ENCODE results near the gene ZSCAN16. TPM values are rescaled to one million over a fixed set of nuclear protein-coding genes. Genes with fewer than 3 reads are reported as not detected.

The ZSCAN16 gene
- total and polyA plus RNA-seq, 2 of the 13 experiments (the other 11 are each of a cell fraction or from before 2014, with no cell fraction given), result 5.7 to 12.7 TPM

DNA sequence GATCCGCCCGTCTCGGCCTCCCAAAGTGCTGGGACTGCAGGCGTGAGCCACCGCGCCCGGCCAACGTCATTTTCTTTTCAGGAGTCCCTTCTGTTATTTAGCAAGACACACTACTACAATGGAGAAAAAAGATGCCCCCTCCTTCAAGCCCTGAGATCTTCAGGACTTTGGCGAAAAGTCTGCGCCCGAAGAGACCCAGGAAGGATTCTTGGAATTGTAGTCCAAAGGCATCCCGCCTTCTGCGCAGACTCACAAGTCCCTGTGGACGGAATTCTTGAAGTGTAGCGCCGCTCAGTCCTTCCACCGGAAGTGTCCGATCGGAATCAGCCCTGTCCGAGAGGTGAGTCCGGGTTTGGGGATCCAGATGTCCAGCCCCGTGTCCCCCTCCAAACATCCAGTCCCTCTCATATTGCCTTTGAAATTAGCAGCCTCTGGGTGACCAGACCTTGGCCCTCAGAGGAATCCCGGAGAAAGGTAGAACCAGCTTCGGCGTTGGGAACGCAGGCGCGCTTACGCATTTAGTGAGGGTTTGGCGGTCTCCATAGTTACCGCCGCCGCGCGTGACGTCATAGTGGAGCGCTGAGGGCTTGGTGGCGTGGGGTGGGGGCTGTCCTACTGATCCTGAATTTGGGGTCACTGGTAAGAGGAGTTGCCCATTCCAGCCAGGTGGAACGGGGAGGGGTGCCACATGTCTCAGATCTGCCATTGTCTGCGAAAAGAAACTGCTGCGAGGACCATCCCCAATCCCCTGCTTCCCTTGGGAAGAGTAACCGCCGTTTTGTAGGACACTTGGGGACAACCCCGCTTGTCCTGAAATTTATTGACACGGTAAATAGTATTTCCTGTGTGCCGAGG, 43.6 kb upstream of the ZSCAN16 start (continued):
- TF ChIP-seq, protein P1, sequence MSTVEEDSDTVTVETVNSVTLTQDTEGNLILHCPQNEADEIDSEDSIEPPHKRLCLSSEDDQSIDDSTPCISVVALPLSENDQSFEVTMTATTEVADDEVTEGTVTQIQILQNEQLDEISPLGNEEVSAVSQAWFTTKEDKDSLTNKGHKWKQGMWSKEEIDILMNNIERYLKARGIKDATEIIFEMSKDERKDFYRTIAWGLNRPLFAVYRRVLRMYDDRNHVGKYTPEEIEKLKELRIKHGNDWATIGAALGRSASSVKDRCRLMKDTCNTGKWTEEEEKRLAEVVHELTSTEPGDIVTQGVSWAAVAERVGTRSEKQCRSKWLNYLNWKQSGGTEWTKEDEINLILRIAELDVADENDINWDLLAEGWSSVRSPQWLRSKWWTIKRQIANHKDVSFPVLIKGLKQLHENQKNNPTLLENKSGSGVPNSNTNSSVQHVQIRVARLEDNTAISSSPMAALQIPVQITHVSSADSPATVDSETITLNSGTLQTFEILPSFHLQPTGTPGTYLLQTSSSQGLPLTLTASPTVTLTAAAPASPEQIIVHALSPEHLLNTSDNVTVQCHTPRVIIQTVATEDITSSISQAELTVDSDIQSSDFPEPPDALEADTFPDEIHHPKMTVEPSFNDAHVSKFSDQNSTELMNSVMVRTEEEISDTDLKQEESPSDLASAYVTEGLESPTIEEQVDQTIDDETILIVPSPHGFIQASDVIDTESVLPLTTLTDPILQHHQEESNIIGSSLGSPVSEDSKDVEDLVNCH (CRISPR knock-in tag; IDR thresholded peaks at IDR 0.05), result no peak
- TF ChIP-seq RBFOX2 (IDR thresholded peaks at IDR 0.05; ENCODE audit: low read depth, low read length), result no peak
- TF ChIP-seq, protein P2, sequence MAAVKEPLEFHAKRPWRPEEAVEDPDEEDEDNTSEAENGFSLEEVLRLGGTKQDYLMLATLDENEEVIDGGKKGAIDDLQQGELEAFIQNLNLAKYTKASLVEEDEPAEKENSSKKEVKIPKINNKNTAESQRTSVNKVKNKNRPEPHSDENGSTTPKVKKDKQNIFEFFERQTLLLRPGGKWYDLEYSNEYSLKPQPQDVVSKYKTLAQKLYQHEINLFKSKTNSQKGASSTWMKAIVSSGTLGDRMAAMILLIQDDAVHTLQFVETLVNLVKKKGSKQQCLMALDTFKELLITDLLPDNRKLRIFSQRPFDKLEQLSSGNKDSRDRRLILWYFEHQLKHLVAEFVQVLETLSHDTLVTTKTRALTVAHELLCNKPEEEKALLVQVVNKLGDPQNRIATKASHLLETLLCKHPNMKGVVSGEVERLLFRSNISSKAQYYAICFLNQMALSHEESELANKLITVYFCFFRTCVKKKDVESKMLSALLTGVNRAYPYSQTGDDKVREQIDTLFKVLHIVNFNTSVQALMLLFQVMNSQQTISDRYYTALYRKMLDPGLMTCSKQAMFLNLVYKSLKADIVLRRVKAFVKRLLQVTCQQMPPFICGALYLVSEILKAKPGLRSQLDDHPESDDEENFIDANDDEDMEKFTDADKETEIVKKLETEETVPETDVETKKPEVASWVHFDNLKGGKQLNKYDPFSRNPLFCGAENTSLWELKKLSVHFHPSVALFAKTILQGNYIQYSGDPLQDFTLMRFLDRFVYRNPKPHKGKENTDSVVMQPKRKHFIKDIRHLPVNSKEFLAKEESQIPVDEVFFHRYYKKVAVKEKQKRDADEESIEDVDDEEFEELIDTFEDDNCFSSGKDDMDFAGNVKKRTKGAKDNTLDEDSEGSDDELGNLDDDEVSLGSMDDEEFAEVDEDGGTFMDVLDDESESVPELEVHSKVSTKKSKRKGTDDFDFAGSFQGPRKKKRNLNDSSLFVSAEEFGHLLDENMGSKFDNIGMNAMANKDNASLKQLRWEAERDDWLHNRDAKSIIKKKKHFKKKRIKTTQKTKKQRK (IDR thresholded peaks at IDR 0.05; ENCODE audit: low read length), result no peak
- TF ChIP-seq, protein P3, sequence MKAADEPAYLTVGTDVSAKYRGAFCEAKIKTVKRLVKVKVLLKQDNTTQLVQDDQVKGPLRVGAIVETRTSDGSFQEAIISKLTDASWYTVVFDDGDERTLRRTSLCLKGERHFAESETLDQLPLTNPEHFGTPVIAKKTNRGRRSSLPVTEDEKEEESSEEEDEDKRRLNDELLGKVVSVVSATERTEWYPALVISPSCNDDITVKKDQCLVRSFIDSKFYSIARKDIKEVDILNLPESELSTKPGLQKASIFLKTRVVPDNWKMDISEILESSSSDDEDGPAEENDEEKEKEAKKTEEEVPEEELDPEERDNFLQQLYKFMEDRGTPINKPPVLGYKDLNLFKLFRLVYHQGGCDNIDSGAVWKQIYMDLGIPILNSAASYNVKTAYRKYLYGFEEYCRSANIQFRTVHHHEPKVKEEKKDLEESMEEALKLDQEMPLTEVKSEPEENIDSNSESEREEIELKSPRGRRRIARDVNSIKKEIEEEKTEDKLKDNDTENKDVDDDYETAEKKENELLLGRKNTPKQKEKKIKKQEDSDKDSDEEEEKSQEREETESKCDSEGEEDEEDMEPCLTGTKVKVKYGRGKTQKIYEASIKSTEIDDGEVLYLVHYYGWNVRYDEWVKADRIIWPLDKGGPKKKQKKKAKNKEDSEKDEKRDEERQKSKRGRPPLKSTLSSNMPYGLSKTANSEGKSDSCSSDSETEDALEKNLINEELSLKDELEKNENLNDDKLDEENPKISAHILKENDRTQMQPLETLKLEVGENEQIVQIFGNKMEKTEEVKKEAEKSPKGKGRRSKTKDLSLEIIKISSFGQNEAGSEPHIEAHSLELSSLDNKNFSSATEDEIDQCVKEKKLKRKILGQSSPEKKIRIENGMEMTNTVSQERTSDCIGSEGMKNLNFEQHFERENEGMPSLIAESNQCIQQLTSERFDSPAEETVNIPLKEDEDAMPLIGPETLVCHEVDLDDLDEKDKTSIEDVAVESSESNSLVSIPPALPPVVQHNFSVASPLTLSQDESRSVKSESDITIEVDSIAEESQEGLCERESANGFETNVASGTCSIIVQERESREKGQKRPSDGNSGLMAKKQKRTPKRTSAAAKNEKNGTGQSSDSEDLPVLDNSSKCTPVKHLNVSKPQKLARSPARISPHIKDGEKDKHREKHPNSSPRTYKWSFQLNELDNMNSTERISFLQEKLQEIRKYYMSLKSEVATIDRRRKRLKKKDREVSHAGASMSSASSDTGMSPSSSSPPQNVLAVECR (CRISPR knock-in tag; IDR thresholded peaks at IDR 0.05; ENCODE audit: borderline replicate concordance), result peak; percentile 98
- TF ChIP-seq, protein P4, sequence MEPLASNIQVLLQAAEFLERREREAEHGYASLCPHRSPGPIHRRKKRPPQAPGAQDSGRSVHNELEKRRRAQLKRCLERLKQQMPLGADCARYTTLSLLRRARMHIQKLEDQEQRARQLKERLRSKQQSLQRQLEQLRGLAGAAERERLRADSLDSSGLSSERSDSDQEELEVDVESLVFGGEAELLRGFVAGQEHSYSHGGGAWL (CRISPR knock-in tag; IDR thresholded peaks at IDR 0.05), result peak; percentile 61; the same call in 1 of the 2 replicates
- no peak for TF ChIP-seq HNRNPUL1 (IDR thresholded peaks at IDR 0.05; ENCODE audit: low read depth, low read length)
- no peak for TF ChIP-seq SOX6 (IDR thresholded peaks at IDR 0.05)
- peak; percentile 72 for TF ChIP-seq SOX6 (CRISPR knock-in tag; IDR thresholded peaks at IDR 0.05)
- TF ChIP-seq ZC3H13 (CRISPR knock-in tag; IDR thresholded peaks at IDR 0.05), result no peak; the same call in 1 of the 2 replicates
- TF ChIP-seq, protein P5, sequence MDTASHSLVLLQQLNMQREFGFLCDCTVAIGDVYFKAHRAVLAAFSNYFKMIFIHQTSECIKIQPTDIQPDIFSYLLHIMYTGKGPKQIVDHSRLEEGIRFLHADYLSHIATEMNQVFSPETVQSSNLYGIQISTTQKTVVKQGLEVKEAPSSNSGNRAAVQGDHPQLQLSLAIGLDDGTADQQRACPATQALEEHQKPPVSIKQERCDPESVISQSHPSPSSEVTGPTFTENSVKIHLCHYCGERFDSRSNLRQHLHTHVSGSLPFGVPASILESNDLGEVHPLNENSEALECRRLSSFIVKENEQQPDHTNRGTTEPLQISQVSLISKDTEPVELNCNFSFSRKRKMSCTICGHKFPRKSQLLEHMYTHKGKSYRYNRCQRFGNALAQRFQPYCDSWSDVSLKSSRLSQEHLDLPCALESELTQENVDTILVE (CRISPR knock-in tag; IDR thresholded peaks at IDR 0.05), result peak; percentile 95
- TF ChIP-seq BCL6 (CRISPR knock-in tag; IDR thresholded peaks at IDR 0.05), result peak; percentile 75; the same call in 1 of the 2 replicates
- peak; percentile 80 for TF ChIP-seq YY1 (IDR thresholded peaks at IDR 0.05; ENCODE audit: insufficient read depth, insufficient replicate concordance, low read depth, low read length)
- TF ChIP-seq MEF2D (CRISPR knock-in tag; IDR thresholded peaks at IDR 0.05), result peak; percentile 79
- TF ChIP-seq GPN1 (CRISPR knock-in tag; IDR thresholded peaks at IDR 0.05; ENCODE audit: borderline replicate concordance), result no peak
- TF ChIP-seq, protein P6, sequence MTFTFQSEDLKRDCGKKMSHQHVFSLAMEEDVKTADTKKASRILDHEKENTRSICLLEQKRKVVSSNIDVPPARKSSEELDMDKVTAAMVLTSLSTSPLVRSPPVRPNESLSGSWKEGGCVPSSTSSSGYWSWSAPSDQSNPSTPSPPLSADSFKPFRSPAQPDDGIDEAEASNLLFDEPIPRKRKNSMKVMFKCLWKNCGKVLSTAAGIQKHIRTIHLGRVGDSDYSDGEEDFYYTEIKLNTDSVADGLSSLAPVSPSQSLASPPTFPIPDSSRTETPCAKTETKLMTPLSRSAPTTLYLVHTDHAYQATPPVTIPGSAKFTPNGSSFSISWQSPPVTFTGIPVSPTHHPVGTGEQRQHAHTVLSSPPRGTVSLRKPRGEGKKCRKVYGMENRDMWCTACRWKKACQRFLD (CRISPR knock-in tag; IDR thresholded peaks at IDR 0.05; ENCODE audit: borderline replicate concordance), result peak; percentile 71
